GF-D8 (cell line): ENCODE measurements around the gene TTLL8.
"Not testable (repeated sequence)": the region's sequence is repeated elsewhere in the genome, so short reads cannot be mapped to it uniquely, and the experiment has no call there.

ENCODE experiments used
- DNase-seq: peaks from one replicate; lab custom pipeline; 2025; lab: John Stamatoyannopoulos, UW

The TTLL8 gene

GRCh38 chr22:50058061-50058905 lies at the start of gene TTLL8:
TSS of gene TTLL8 (minus strand) at chr22:50058298.
- DNase-seq: no peak

- no peak for DNase-seq
Measured at GRCh38 chr22:50107529-50107928, 49.4 kb upstream of the TTLL8 start.

- DNase-seq: peak; percentile 55
Measured at GRCh38 chr22:50105208-50106100, 47.4 kb upstream of the TTLL8 start.

GRCh38 chr22:50104141-50104544 lies 46.0 kb upstream of the TTLL8 start:
- DNase-seq: no peak

- DNase-seq: no peak
Measured at GRCh38 chr22:50102946-50103345, 44.8 kb upstream of the TTLL8 start.

- no peak for DNase-seq
Measured at GRCh38 chr22:50101870-50102565, 43.9 kb upstream of the TTLL8 start.

GRCh38 chr22:50098052-50098451 lies 40.0 kb upstream of the TTLL8 start:
- no peak for DNase-seq

- DNase-seq: no peak
Measured at GRCh38 chr22:50092342-50092741, 34.2 kb upstream of the TTLL8 start.

- no peak for DNase-seq
Measured at GRCh38 chr22:50091092-50091768, 33.1 kb upstream of the TTLL8 start.

GRCh38 chr22:50090412-50090714 lies 32.3 kb upstream of the TTLL8 start:
- no peak for DNase-seq

- no peak for DNase-seq
Measured at GRCh38 chr22:50089682-50090411, 31.7 kb upstream of the TTLL8 start, which contains the start of gene MOV10L1. TSS of gene MOV10L1 (plus strand) at chr22:50090006. CDS start at chr22:50090089, 83 bp downstream.

GRCh38 chr22:50089231-50089630 lies 31.1 kb upstream of the TTLL8 start:
- DNase-seq: no peak

- no peak for DNase-seq
Measured at GRCh38 chr22:50088096-50088495, 30.0 kb upstream of the TTLL8 start.

- no peak for DNase-seq
Measured at GRCh38 chr22:50087646-50088045, 29.5 kb upstream of the TTLL8 start.

- not testable (repeated sequence) for DNase-seq
Measured at GRCh38 chr22:50086975-50087374, 28.9 kb upstream of the TTLL8 start.

GRCh38 chr22:50086526-50086925 lies 28.4 kb upstream of the TTLL8 start:
- no peak for DNase-seq

- peak; percentile 95 for DNase-seq
Measured at GRCh38 chr22:50085211-50085972, 27.3 kb upstream of the TTLL8 start, which contains the start of gene MLC1. TSS of gene MLC1 (minus strand) at chr22:50085426. CDS start at chr22:50084902, 524 bp downstream.

- DNase-seq: peak; percentile 6
Measured at GRCh38 chr22:50084614-50085021, 26.5 kb upstream of the TTLL8 start.

GRCh38 chr22:50084080-50084477 lies 26.0 kb upstream of the TTLL8 start:
- DNase-seq: no peak

- no peak for DNase-seq
Measured at GRCh38 chr22:50083462-50084079, 25.5 kb upstream of the TTLL8 start.
